Mucosa of descending colon (tissue), 3 donors: ENCODE data around the gene MICU1. TPM values are rescaled to one million over a fixed set of nuclear protein-coding genes. Genes with fewer than 3 reads are reported as not detected.
A peak's percentile ranks its signal among the peaks of the same experiment; 100 is the strongest.

Experiments
- ATAC-seq: fragments of 200-7000 bp; cut with Tn5 transposase; one replicate; pipeline ENCODE4 v1.9.1; 2020; ENCODE audit warnings: mild to moderate bottlenecking, moderate library complexity
- DNase-seq, 3 donors: peaks; one replicate each; pipeline ENCODE4 v3.0.0-alpha.2; 2020
- H3K36me3 ChIP-seq: fragments of 200-600 bp; one replicate; pipeline ENCODE4 v1.8.0; 2021; ENCODE audit warnings: low read depth, mild to moderate bottlenecking
- H3K4me1 ChIP-seq: fragments of 200-600 bp; one replicate; pipeline ENCODE4 v1.8.0; 2021; ENCODE audit warnings: low read depth, mild to moderate bottlenecking
- H3K4me3 ChIP-seq: fragments of 200-600 bp; one replicate; pipeline ENCODE4 v1.8.0; 2021; ENCODE audit warnings: mild to moderate bottlenecking
- H3K9me3 ChIP-seq: fragments of 200-600 bp; one replicate; pipeline ENCODE4 v1.8.0; 2021; ENCODE audit warnings: mild to moderate bottlenecking
- intact Hi-C, 2 donors: fragments of 100-400 bp; cut with DNase I in 1 of 2; cut with micrococcal nuclease in 1 of 2; formaldehyde crosslinking; loops; one replicate each; pipeline versions ENCODE4 v1.11.0 to v1.11.1; 2022; cut with DNase I, micrococcal nuclease
- total RNA-seq, 3 donors: library from RNA; stranded (reverse); fragmentation: NEBNext Ultra II Directional in 2 of 3; extraction: Animal tissue kit (Norgen Biotek cat#: 25700) in 2 of 3; gene quantifications; one replicate each; pipeline versions ENCODE4 v1.2.1 to v1.2.4, GENCODE V29; 2021 to 2023
- TF ChIP-seq, protein P1 (sequence below): fragments of 200-600 bp; IDR thresholded peaks from one replicate; pipeline ENCODE4 v1.8.0; 2022; ENCODE audit warnings: antibody characterized with exemption, mild to moderate bottlenecking
- donor health status: DM: no; HTN: no; CAD: no; lungs with moderate emphysema.
- donor health status: DM: no; HTN: no; CAD: no.
- donor health status: DM: no; HTN: yes; CAD: no.

MICU1 gene
- total RNA-seq, 3 donors from 2014 or later, result 38.6 to 45.3 (median 45.0) TPM

DNA sequence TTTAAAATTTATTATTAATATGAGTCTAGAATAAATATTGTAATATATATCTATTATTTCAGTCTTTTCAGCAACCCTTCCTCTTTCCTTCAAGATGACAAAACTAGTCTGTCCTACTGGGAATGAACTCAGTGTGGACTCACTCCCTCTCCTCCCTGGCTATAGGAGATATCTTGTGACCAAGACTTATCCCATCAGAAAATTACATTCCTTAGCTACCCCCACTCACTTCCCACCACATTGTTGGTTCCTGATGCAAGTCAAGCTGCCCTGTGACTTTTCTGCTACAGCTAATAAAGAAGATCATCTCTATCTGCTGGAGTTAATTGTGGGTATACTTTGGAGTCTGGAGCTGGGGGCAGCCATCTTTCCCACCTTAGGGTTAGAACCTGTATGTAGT lies 38.1 kb upstream of the MICU1 start:
- ATAC-seq (no peak), DNase-seq (no peak)
- H3K4me1 ChIP-seq, result peaks cover 3% of the 10 kb centered on the region
- H3K36me3 ChIP-seq, result no peaks in the 10 kb centered on the region
- no peaks in the 10 kb centered on the region for H3K9me3 ChIP-seq
- no peak overlapping the region for H3K4me3 ChIP-seq
- TF ChIP-seq, protein P1, sequence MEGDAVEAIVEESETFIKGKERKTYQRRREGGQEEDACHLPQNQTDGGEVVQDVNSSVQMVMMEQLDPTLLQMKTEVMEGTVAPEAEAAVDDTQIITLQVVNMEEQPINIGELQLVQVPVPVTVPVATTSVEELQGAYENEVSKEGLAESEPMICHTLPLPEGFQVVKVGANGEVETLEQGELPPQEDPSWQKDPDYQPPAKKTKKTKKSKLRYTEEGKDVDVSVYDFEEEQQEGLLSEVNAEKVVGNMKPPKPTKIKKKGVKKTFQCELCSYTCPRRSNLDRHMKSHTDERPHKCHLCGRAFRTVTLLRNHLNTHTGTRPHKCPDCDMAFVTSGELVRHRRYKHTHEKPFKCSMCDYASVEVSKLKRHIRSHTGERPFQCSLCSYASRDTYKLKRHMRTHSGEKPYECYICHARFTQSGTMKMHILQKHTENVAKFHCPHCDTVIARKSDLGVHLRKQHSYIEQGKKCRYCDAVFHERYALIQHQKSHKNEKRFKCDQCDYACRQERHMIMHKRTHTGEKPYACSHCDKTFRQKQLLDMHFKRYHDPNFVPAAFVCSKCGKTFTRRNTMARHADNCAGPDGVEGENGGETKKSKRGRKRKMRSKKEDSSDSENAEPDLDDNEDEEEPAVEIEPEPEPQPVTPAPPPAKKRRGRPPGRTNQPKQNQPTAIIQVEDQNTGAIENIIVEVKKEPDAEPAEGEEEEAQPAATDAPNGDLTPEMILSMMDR, result no peak
- intact Hi-C loops, result no loop called here

- TF ChIP-seq, protein P1, result no peak
- no peak for DNase-seq
- intact Hi-C loops, result no loop called here
- peak; percentile 90 for ATAC-seq
- Histone ChIP-seq H3K9me3 (no peaks in the 10 kb centered on the region), H3K4me1 (peaks cover 3% of the 10 kb centered on the region), H3K4me3 (no peak overlapping the region), H3K36me3 (no peaks in the 10 kb centered on the region)
Observed at GRCh38 chr10:72661431-72661830, 35.6 kb upstream of the MICU1 start.

DNA sequence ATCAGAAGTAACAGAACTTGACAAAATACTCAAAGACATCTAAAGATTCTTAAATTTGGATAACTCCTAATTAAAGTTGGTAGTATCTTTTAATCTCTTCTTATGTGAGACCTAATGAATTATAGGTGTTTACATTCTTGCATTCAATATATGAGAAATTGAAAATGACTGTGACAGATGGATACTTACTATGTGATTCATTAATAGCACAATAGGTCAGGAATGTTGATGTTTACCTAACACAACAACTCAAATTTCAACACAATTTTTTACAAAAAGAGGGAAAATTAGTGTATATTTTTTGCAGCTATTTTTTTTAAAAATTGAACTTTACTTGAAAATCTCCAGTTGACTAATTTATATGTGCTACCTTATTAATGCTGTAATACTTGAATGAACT lies 34.3 kb upstream of the MICU1 start:
- DNase-seq (no peak), ATAC-seq (no peak)
- TF ChIP-seq, protein P1, result no peak
- no peak overlapping the region for H3K4me3 ChIP-seq
- H3K9me3 ChIP-seq, result no peaks in the 10 kb centered on the region
- intact Hi-C loops, result no loop called here
- no peaks in the 10 kb centered on the region for H3K36me3 ChIP-seq
- no peaks in the 10 kb centered on the region for H3K4me1 ChIP-seq

- no peak overlapping the region for H3K4me3 ChIP-seq
- TF ChIP-seq, protein P1, result no peak
- intact Hi-C loops, result no loop called here
- H3K4me1 ChIP-seq, result no peaks in the 10 kb centered on the region
- DNase-seq, result no peak
- no peaks in the 10 kb centered on the region for H3K9me3 ChIP-seq
- no peak for ATAC-seq
- H3K36me3 ChIP-seq, result no peaks in the 10 kb centered on the region
Observed at GRCh38 chr10:72659694-72660093, 33.8 kb upstream of the MICU1 start.

GRCh38 chr10:72658696-72659400 lies 33.0 kb upstream of the MICU1 start:
- intact Hi-C loops, result no loop called here
- DNase-seq (no peak), ATAC-seq (no peak)
- H3K4me1 ChIP-seq, result no peaks in the 10 kb centered on the region
- no peaks in the 10 kb centered on the region for H3K9me3 ChIP-seq
- TF ChIP-seq, protein P1, result no peak
- H3K4me3 ChIP-seq, result no peak overlapping the region
- H3K36me3 ChIP-seq, result no peaks in the 10 kb centered on the region

GRCh38 chr10:72654720-72655119 lies 28.8 kb upstream of the MICU1 start:
- no peaks in the 10 kb centered on the region for H3K9me3 ChIP-seq
- no peaks in the 10 kb centered on the region for H3K36me3 ChIP-seq
- H3K4me3 ChIP-seq, result no peak overlapping the region
- intact Hi-C loops, result no loop called here
- DNase-seq (no peak), ATAC-seq (no peak)
- H3K4me1 ChIP-seq, result no peaks in the 10 kb centered on the region
- TF ChIP-seq, protein P1, result no peak
